GM12878 (cell line): ENCODE data around the gene SLC35F2. TPM values are rescaled to one million over a fixed set of nuclear protein-coding genes. Genes with fewer than 3 reads are reported as not detected.

Source experiments
- ATAC-seq: fragments of 200-7000 bp; cut with Tn5 transposase; 3 replicates; pipeline ENCODE4 v1.9.1; 2020; ENCODE audit warnings: mild to moderate bottlenecking, moderate library complexity
- BruUV-seq: library from RNA; stranded (reverse); fragments of 400-500 nt; replicated peaks from 2 replicates; lab custom pipeline; 2021; lab: Mats Ljungman, UMichigan
- CTCF ChIA-PET: fragments of 300-600 bp; sonication (Branson Sonifier 250); formaldehyde crosslinking; extraction: SDS; loops from one replicate; lab custom pipeline; 2021; ENCODE audit warnings: inconsistent platforms; lab: Yijun Ruan, JAX
- POLR2A ChIA-PET: fragments of 350-600 bp; formaldehyde crosslinking; extraction: SDS; loops from one replicate; lab custom pipeline; 2021; ENCODE audit warnings: inconsistent platforms; lab: Charles Lee
- RAD21 ChIA-PET: fragments of 300-600 bp; sonication (Branson Sonifier 250); formaldehyde crosslinking; loops from one replicate; lab custom pipeline; 2023; ENCODE audit warnings: antibody characterized with exemption; ENCODE audit not compliant: unreplicated experiment; lab: Charles Lee
- SMC1A ChIA-PET: fragments of 300-600 bp; sonication (Branson Sonifier 250); formaldehyde crosslinking; loops from one replicate; lab custom pipeline; 2023; ENCODE audit not compliant: unreplicated experiment, uncharacterized antibody; lab: Charles Lee
- DNase-seq: peaks from one replicate; pipeline ENCODE4 v3.0.0-alpha.2; 2011; ENCODE audit warnings: low read depth, low spot score
- FAIRE-seq: peaks from 3 replicates; lab custom pipeline; 2011; peaks lifted over from hg19 to GRCh38; lab: Jason Lieb, UNC
- H2AFZ ChIP-seq: 2 replicates; pipeline ENCODE4 v1.6.0; 2011; ENCODE audit warnings: low read depth, low read length, control low read depth; ENCODE audit not compliant: control insufficient read depth
- H3K27ac ChIP-seq: 2 replicates; pipeline ENCODE4 v1.5.1; 2011; ENCODE audit warnings: control low read depth; ENCODE audit not compliant: control insufficient read depth, insufficient read depth
- H3K27me3 ChIP-seq, 2 experiments: replicated peaks in 1 of 2; 2 replicates each; pipeline versions ENCODE4 v1.6.0 to v1.6.1; 2011; ENCODE audit warnings: low read length in 1 of 2; ENCODE audit not compliant: control insufficient read depth in 2 of 2, insufficient read depth in 2 of 2
- H3K36me3 ChIP-seq, 2 experiments: 2 replicates each; pipeline ENCODE4 v1.5.1; 2011; ENCODE audit warnings: low read length in 1 of 2; ENCODE audit not compliant: control insufficient read depth in 2 of 2, insufficient read depth in 2 of 2
- H3K4me1 ChIP-seq: 2 replicates; pipeline ENCODE4 v1.6.1; 2011; ENCODE audit warnings: mild to moderate bottlenecking, low read length, moderate library complexity, mixed read lengths; ENCODE audit not compliant: control insufficient read depth, insufficient read depth
- H3K4me2 ChIP-seq: 2 replicates; pipeline ENCODE4 v1.6.0; 2011; ENCODE audit warnings: control low read depth; ENCODE audit not compliant: control insufficient read depth, insufficient read depth
- H3K4me3 ChIP-seq: fragments of 200-600 bp; sonication (generic); 2 replicates; pipeline ENCODE4 v1.5.1; 2016
- H3K79me2 ChIP-seq: 2 replicates; pipeline ENCODE4 v1.6.0; 2011; ENCODE audit warnings: low read length; ENCODE audit not compliant: control insufficient read depth, insufficient read depth
- H3K9ac ChIP-seq: 2 replicates; pipeline ENCODE4 v1.8.0; 2011; ENCODE audit warnings: low read length, control low read depth, mixed read lengths; ENCODE audit not compliant: control insufficient read depth, insufficient read depth
- H3K9me3 ChIP-seq: replicated peaks from 3 replicates; pipeline ENCODE4 v1.5.1; 2011; ENCODE audit warnings: mild to moderate bottlenecking, low read length; ENCODE audit not compliant: control insufficient read depth, insufficient read depth
- H4K20me1 ChIP-seq: 2 replicates; pipeline ENCODE4 v1.6.0; 2011; ENCODE audit not compliant: control insufficient read depth, insufficient read depth
- CEBPB ChIP-seq, 2 experiments: fragments of 150-350 bp in 1 of 2; IDR thresholded peaks; 2 replicates each; pipeline ENCODE4 v1.6.1; 2012 to 2014; ENCODE audit warnings: low read depth in 2 of 2, low read length in 2 of 2, borderline replicate concordance in 1 of 2, inconsistent platforms in 1 of 2
- CHD4 ChIP-seq: fragments of 200-600 bp; sonication (generic); IDR thresholded peaks from 2 replicates; pipeline ENCODE4 v1.6.1; 2016; ENCODE audit warnings: mild to moderate bottlenecking
- MTA3 ChIP-seq: IDR thresholded peaks from 2 replicates; pipeline ENCODE4 v1.6.1; 2012; ENCODE audit warnings: low read length, inconsistent platforms, borderline replicate concordance
- SPI1 ChIP-seq: IDR thresholded peaks from 2 replicates; pipeline ENCODE4 v1.6.1; 2011; ENCODE audit warnings: low read depth, mild to moderate bottlenecking, low read length, moderate library complexity, borderline replicate concordance; ENCODE audit not compliant: insufficient read depth
- TAF1 ChIP-seq: IDR thresholded peaks from 2 replicates; pipeline ENCODE4 v1.6.1; 2011; ENCODE audit warnings: mild to moderate bottlenecking, low read depth, low read length, borderline replicate concordance
- ZNF592 ChIP-seq: fragments of 450-650 bp; IDR thresholded peaks from 2 replicates; pipeline ENCODE4 v1.6.1; 2017; ENCODE audit warnings: mild to moderate bottlenecking, moderate library complexity
- ZSCAN29 ChIP-seq: fragments of 450-650 bp; IDR thresholded peaks from 2 replicates; pipeline ENCODE4 v1.6.1; 2017; ENCODE audit warnings: mild to moderate bottlenecking, moderate library complexity
- WGBS: methylation state at CpG from one replicate; pipeline ENCODE4 v1.1.6; 2016; ENCODE audit warnings: low lambda C conversion rate; ENCODE audit not compliant: insufficient replicate concordance, insufficient coverage; ENCODE audit errors: missing lambda C conversion rate; 5-methylcytosine and 5-hydroxymethylcytosine counted together
- in situ Hi-C: fragments of 300-500 bp; cut with MboI; formaldehyde crosslinking; loops from 9 replicates; pipeline ENCODE4 v1.14.3; 2018; ENCODE audit warnings: mixed read lengths
- intact Hi-C: fragments of 100-400 bp; cut with micrococcal nuclease; formaldehyde crosslinking; loops from one replicate; pipeline ENCODE4 v1.14.2; 2022; ENCODE audit not compliant: unreplicated experiment
- polyA plus RNA-seq, 11 experiments: library from polyadenylated mRNA; depleted of rRNA in 4 of 11; unstranded in 6 of 11; stranded (reverse) in 5 of 11; fragments of >200 nt; fragmentation: Nextera tagmentation in 4 of 11; fragmentation: Illumina TruSeq in 1 of 11; extraction: Ambion mirVana in 4 of 11; extraction: Trizol in 1 of 11; gene quantifications; 1 replicate in 1 of 11; 2 replicates in 10 of 11; pipeline versions ENCODE4 v1.2.1 to v1.2.3, GENCODE V29; 2011 to 2016; ENCODE audit warnings: inconsistent platforms in 2 of 11, missing spikeins in 2 of 11, low read depth in 1 of 11
- total RNA-seq, 4 experiments: library from RNA; depleted of rRNA in 3 of 4; stranded (reverse); fragments of >200 nt in 3 of 4; fragmentation: Illumina TruSeq in 1 of 4; extraction: Trizol in 1 of 4; gene quantifications; 2 replicates each; pipeline versions ENCODE4 v1.2.1 to v1.2.3, GENCODE V29; 2013 to 2021
- TF ChIP-seq, protein P1 (sequence below): IDR thresholded peaks from 2 replicates; pipeline ENCODE4 v1.6.1; 2011; ENCODE audit warnings: borderline replicate concordance, low read depth, mild to moderate bottlenecking, moderate library complexity, mixed read lengths, low read length; ENCODE audit not compliant: insufficient read depth; ENCODE audit errors: extremely low read length
- TF ChIP-seq, protein P2 (sequence below): fragments of 450-650 bp; IDR thresholded peaks from 2 replicates; pipeline ENCODE4 v1.6.1; 2018; ENCODE audit warnings: borderline replicate concordance, mild to moderate bottlenecking; ENCODE audit not compliant: partially characterized antibody
- TF ChIP-seq, protein P3 (sequence below): IDR thresholded peaks from 2 replicates; pipeline ENCODE4 v1.6.1; 2012; ENCODE audit warnings: low read depth, low read length, improper control_type of control experiment

Gene SLC35F2
- total and polyA plus RNA-seq, 10 of the 15 experiments (the other 5 are each of a cell fraction or from before 2014, with no cell fraction given), result 15.2 to 48.8 (median 40.1) TPM

DNA sequence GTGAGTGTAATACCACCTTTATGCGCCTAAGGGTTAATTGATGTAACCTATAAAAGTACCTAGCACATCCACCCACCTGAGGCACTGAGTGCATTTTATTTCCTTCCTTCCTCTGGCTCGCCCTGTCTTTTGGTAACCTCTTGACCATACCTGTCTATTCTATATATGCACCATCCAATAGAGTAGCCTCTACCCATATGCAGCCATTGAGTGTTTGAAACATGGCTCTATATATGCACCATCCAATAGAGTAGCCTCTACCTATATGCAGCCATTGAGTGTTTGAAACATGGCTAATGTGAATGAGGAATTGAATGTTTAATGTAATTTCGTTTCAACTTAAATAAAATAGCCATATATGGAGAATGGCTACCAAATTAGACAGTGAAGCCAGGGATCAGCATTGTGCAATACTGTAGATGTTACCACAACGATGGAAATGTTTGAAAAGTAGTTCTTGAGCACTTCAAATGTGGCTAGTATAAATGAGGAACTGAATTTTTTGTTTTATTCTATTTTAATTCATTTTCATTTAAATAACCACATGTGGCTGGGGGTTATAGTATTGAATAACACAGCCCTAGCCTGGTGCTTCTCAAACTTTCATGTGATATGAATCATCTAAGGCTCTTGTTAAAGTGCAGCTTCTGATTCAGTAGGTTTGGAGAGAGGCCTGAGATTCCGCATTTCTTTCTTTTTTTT is 33.8 kb downstream of the SLC35F2 start:
- Histone ChIP-seq H3K4me3 (no peak overlapping the region), H3K4me1 (peaks cover 16% of the 10 kb centered on the region; the same call in 1 of the 2 replicates), H3K27me3 (no peaks in the 10 kb centered on the region), H2AFZ (no peak overlapping the region; the same call in 1 of the 2 replicates), H3K79me2 (peaks cover 70% of the 10 kb centered on the region), H3K36me3 (no peaks in the 10 kb centered on the region; a peak in 1 of 4 replicates), H3K9me3 (no peaks in the 10 kb centered on the region; the same call in 2 of the 3 replicates), H3K27ac (peak overlapping the region; percentile 23; the same call in 1 of the 2 replicates), H3K4me2 (0 out of 2 replicates have a peak overlapping the region, but pooled peaks have one; percentile 31), H4K20me1 (no peaks in the 10 kb centered on the region), H3K9ac (no peak overlapping the region)
- ChIA-PET RAD21 (no interaction called here), POLR2A (interaction anchor here (0.6 to 1.2 kb wide), 3 partner anchors 11 to 277 kb away, joined by 3 to 5 read pairs (median 3); no protein-coding TSS in a partner anchor), CTCF (no interaction called here), SMC1A (interaction anchor here (2.8 kb wide), 1 partner anchor 12 kb away, joined by 12 read pairs; no protein-coding TSS in a partner anchor)
- no peak for DNase-seq
- intact Hi-C loops, result no loop called here
- peak; percentile 77 for ATAC-seq
- WGBS, result 35% methylated on average over 5 of the region's 5 CpGs
- peak; percentile 52 for FAIRE-seq
- in situ Hi-C loops, result no loop called here
- BruUV-seq, result no TSS peak
- TF ChIP-seq, protein P1, sequence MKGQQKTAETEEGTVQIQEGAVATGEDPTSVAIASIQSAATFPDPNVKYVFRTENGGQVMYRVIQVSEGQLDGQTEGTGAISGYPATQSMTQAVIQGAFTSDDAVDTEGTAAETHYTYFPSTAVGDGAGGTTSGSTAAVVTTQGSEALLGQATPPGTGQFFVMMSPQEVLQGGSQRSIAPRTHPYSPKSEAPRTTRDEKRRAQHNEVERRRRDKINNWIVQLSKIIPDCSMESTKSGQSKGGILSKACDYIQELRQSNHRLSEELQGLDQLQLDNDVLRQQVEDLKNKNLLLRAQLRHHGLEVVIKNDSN, result no peak
- TF ChIP-seq, protein P2, sequence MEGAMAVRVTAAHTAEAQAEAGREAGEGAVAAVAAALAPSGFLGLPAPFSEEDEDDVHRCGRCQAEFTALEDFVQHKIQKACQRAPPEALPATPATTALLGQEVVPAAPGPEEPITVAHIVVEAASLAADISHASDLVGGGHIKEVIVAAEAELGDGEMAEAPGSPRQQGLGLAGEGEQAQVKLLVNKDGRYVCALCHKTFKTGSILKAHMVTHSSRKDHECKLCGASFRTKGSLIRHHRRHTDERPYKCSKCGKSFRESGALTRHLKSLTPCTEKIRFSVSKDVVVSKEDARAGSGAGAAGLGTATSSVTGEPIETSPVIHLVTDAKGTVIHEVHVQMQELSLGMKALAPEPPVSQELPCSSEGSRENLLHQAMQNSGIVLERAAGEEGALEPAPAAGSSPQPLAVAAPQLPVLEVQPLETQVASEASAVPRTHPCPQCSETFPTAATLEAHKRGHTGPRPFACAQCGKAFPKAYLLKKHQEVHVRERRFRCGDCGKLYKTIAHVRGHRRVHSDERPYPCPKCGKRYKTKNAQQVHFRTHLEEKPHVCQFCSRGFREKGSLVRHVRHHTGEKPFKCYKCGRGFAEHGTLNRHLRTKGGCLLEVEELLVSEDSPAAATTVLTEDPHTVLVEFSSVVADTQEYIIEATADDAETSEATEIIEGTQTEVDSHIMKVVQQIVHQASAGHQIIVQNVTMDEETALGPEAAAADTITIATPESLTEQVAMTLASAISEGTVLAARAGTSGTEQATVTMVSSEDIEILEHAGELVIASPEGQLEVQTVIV, result no peak
- no peak for TF ChIP-seq ZSCAN29
- no peak for TF ChIP-seq TAF1
- TF ChIP-seq SPI1, result peak; percentile 87
- no peak for TF ChIP-seq MTA3
- TF ChIP-seq ZNF592, result no peak
- TF ChIP-seq, protein P3, sequence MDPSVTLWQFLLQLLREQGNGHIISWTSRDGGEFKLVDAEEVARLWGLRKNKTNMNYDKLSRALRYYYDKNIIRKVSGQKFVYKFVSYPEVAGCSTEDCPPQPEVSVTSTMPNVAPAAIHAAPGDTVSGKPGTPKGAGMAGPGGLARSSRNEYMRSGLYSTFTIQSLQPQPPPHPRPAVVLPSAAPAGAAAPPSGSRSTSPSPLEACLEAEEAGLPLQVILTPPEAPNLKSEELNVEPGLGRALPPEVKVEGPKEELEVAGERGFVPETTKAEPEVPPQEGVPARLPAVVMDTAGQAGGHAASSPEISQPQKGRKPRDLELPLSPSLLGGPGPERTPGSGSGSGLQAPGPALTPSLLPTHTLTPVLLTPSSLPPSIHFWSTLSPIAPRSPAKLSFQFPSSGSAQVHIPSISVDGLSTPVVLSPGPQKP, result no peak
- TF ChIP-seq CEBPB (IDR thresholded peaks at IDR 0.05; ENCODE audit: borderline replicate concordance in 1 of 2, low read depth in 2 of 2, low read length in 2 of 2), result peak in 1 of 2 experiments; percentile 77; a peak in 1 of 4 replicates
- TF ChIP-seq CHD4, result no peak
